Occipital lobe (tissue), 2 donors: Measurements from ENCODE around the gene SACS. TPM values are rescaled to one million over a fixed set of nuclear protein-coding genes. Genes with fewer than 3 reads are reported as not detected.
A peak's percentile ranks its signal among the peaks of the same experiment; 100 is the strongest.
"Not testable (repeated sequence)": the region's sequence is repeated elsewhere in the genome, so short reads cannot be mapped to it uniquely, and the experiment has no call there.

ENCODE experiments used
- DNase-seq: peaks from one replicate; lab custom pipeline; 2025; lab: John Stamatoyannopoulos, UW
- total RNA-seq: library from RNA; depleted of rRNA; stranded (reverse); fragments of >200 nt; gene quantifications from one replicate; pipeline ENCODE4 v1.2.3, GENCODE V29; 2014

Gene SACS
- total RNA-seq, 1 donor from 2014 or later = 177 TPM

GRCh38 chr13:23411706-23412105, 21.8 kb downstream of the SACS start:
- DNase-seq = no peak

GRCh38 chr13:23411220-23411619, 22.3 kb downstream of the SACS start:
- no peak for DNase-seq

- no peak for DNase-seq
Measured at GRCh38 chr13:23408026-23408425, 25.5 kb downstream of the SACS start.

GRCh38 chr13:23401156-23401555, 32.3 kb downstream of the SACS start:
- not testable (repeated sequence) for DNase-seq

GRCh38 chr13:23399347-23399746, 34.2 kb downstream of the SACS start:
- DNase-seq = no peak

GRCh38 chr13:23394821-23395220, 38.7 kb downstream of the SACS start:
- DNase-seq = no peak

- no peak for DNase-seq
Measured at GRCh38 chr13:23392925-23393645, 40.4 kb downstream of the SACS start.

GRCh38 chr13:23392313-23392712, 41.2 kb downstream of the SACS start:
- DNase-seq = no peak

GRCh38 chr13:23391752-23392151, 41.8 kb downstream of the SACS start:
- DNase-seq = no peak

GRCh38 chr13:23386533-23386932, 47.0 kb downstream of the SACS start:
- DNase-seq = no peak

GRCh38 chr13:23385931-23386330, 47.6 kb downstream of the SACS start:
- no peak for DNase-seq

- DNase-seq = no peak
Measured at GRCh38 chr13:23384111-23384510, 49.4 kb downstream of the SACS start.

GRCh38 chr13:23383151-23383550, 50.4 kb downstream of the SACS start:
- DNase-seq = no peak

GRCh38 chr13:23381866-23382265, 51.6 kb downstream of the SACS start:
- DNase-seq = peak; percentile 7

- no peak for DNase-seq
Measured at GRCh38 chr13:23380534-23380933, 53.0 kb downstream of the SACS start.

GRCh38 chr13:23377983-23378632, 55.4 kb downstream of the SACS start:
- DNase-seq = peak; percentile 11

GRCh38 chr13:23377579-23377978, 55.9 kb downstream of the SACS start:
- no peak for DNase-seq

GRCh38 chr13:23375001-23375971, 58.2 kb downstream of the SACS start:
- DNase-seq = peak; percentile 98

- DNase-seq = no peak
Measured at GRCh38 chr13:23372264-23372906, 61.1 kb downstream of the SACS start.

GRCh38 chr13:23367907-23368306, 65.6 kb downstream of the SACS start:
- no peak for DNase-seq

- no peak for DNase-seq
Measured at GRCh38 chr13:23365652-23366051, 67.8 kb downstream of the SACS start.
